ENCODE measurements around the gene ACSM5.
"Not testable (repeated sequence)": the region's sequence is repeated elsewhere in the genome, so short reads cannot be mapped to it uniquely, and the experiment has no call there.

Gene ACSM5

GRCh38 chr16:20401066-20401465 is 8.3 kb upstream of the ACSM5 start:
- DNase-seq, result no peak

GRCh38 chr16:20401475-20402016 is 7.8 kb upstream of the ACSM5 start:
- DNase-seq, result no peak

- DNase-seq, result no peak
These were observed 6.7 kb upstream of the ACSM5 start for GRCh38 chr16:20402651-20403050.

GRCh38 chr16:20404637-20405036 is 4.7 kb upstream of the ACSM5 start, which contains the start of gene PDILT:
Gene PDILT (minus strand): TSS chr16:20404737. CDS start chr16:20399300, 5,437 bp downstream.
- no peak for DNase-seq

- no peak for DNase-seq
These were observed 888 bp downstream of the ACSM5 start for GRCh38 chr16:20410121-20410723.

- no peak for DNase-seq
These were observed 1.7 kb downstream of the ACSM5 start for GRCh38 chr16:20411055-20411454.

GRCh38 chr16:20415541-20415940 is 6.2 kb downstream of the ACSM5 start:
- DNase-seq, result no peak

- not testable (repeated sequence) for DNase-seq
These were observed 9.8 kb downstream of the ACSM5 start for GRCh38 chr16:20419093-20419492.

GRCh38 chr16:20421748-20422147 is 12.4 kb downstream of the ACSM5 start:
- DNase-seq, result not testable (repeated sequence)

- not testable (repeated sequence) for DNase-seq
These were observed 14.4 kb downstream of the ACSM5 start for GRCh38 chr16:20423772-20424128.

GRCh38 chr16:20424129-20424866 is 15.0 kb downstream of the ACSM5 start:
- DNase-seq, result no peak

GRCh38 chr16:20427401-20427797 is 18.1 kb downstream of the ACSM5 start:
- not testable (repeated sequence) for DNase-seq

- DNase-seq, result not testable (repeated sequence)
These were observed 20.2 kb downstream of the ACSM5 start for GRCh38 chr16:20429499-20429898.

- DNase-seq, result not testable (repeated sequence)
These were observed 21.1 kb downstream of the ACSM5 start for GRCh38 chr16:20430480-20430879.

GRCh38 chr16:20430948-20431347 is 21.6 kb downstream of the ACSM5 start:
- no peak for DNase-seq

GRCh38 chr16:20438950-20439349 is 29.6 kb downstream of the ACSM5 start:
- DNase-seq, result not testable (repeated sequence)

- DNase-seq, result not testable (repeated sequence)
These were observed 30.5 kb downstream of the ACSM5 start for GRCh38 chr16:20439820-20440231.

- DNase-seq, result not testable (repeated sequence)
These were observed 31.4 kb downstream of the ACSM5 start for GRCh38 chr16:20440731-20441130.

GRCh38 chr16:20441191-20441590 is 31.9 kb downstream of the ACSM5 start:
- DNase-seq, result no peak

GRCh38 chr16:20441859-20442258 is 32.5 kb downstream of the ACSM5 start:
- not testable (repeated sequence) for DNase-seq

GRCh38 chr16:20446652-20447393 is 37.5 kb downstream of the ACSM5 start:
- DNase-seq, result not testable (repeated sequence)

GRCh38 chr16:20451364-20451763 is 42.0 kb downstream of the ACSM5 start, which contains the start of gene ACSM2A:
Gene ACSM2A (plus strand): TSS chr16:20451521. CDS start chr16:20460115, 8,594 bp downstream.
- not testable (repeated sequence) for DNase-seq

- not testable (repeated sequence) for DNase-seq
These were observed 44.3 kb downstream of the ACSM5 start for GRCh38 chr16:20453633-20454032.
